EH (cell line): Measurements from ENCODE around the gene RECK.

ENCODE experiments used
- DNase-seq: peaks from one replicate; pipeline ENCODE4 v3.0.0-alpha.2; 2015; ENCODE audit warnings: low read depth

The RECK gene

DNA sequence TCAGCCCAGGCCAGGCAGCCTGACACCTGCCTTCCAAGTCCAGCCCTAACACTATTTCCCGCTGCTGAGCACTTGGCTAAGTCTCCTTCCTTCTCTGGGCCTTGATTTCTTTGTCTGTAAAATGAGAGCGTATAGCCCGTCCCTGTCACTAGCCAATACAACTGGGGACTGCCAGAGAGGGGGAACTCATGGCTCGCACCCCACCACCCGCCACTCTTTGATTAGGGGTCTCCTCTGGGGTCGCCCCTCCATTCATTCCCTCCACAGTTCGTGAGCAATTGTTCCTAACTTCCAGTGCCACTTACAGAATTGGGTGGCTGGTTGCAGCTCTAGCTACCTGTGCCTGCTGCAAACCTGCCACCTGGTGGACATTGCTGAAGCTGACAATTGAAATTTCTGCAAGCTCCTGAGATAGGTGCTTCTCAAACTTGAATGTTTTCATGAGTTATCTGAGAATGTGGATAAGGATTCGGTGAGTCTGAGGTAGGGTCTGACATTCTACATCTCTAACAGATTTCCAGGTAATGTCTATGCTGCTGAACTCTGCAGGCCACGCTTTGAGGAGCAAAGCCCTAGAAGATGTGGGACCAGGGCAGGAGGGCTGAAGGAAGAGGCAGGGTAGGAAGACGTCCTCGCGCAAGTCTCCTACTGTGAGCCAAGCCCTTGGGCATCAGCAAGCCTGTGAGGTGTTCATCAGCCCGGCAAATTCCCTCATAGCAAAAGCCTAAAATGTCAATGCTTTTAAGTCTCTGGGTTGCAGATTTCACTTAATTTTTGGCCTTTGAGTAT is 13.3 kb upstream of the RECK start:
- peak; percentile 76 for DNase-seq

- peak; percentile 52 for DNase-seq
Observed at GRCh38 chr9:36025746-36026145, 11.0 kb upstream of the RECK start.

GRCh38 chr9:36029202-36029601 is 7.5 kb upstream of the RECK start:
- no peak for DNase-seq

DNA sequence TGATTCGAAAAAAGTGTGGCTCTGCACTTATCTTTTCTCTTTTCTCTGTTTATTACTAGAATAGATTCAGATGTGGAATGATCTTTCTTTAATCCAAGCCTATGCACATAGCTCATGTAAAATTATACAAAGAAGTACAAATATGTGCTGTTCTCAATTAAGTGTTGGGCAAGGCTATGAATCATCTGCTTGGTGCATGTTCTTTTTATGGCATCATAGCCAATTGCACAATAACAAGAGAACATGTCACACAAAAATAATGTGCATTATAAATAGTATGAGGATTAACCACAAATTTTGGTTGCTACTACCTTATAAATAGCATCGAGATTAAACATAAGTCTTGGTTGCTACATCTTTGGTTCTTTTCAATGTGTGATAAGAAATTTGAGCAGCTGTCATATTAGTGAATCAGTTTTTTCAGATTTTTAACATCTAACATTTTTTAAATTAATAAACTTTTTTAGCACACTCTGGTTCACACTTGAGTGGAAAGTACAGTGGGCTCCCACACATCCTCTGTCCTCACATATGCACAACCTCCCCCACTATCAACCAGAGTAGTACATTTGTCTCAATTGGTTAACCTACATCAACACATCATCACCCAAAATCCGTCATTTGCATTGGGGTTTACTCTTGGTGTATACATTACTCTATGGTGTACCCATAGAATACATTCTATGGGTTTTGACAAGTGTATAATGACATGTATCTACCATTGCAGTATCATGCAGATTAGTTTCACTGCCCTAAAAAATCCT is 6.8 kb upstream of the RECK start:
- DNase-seq: peak; percentile 97

- DNase-seq: no peak
Observed at GRCh38 chr9:36030871-36031270, 5.8 kb upstream of the RECK start.

DNA sequence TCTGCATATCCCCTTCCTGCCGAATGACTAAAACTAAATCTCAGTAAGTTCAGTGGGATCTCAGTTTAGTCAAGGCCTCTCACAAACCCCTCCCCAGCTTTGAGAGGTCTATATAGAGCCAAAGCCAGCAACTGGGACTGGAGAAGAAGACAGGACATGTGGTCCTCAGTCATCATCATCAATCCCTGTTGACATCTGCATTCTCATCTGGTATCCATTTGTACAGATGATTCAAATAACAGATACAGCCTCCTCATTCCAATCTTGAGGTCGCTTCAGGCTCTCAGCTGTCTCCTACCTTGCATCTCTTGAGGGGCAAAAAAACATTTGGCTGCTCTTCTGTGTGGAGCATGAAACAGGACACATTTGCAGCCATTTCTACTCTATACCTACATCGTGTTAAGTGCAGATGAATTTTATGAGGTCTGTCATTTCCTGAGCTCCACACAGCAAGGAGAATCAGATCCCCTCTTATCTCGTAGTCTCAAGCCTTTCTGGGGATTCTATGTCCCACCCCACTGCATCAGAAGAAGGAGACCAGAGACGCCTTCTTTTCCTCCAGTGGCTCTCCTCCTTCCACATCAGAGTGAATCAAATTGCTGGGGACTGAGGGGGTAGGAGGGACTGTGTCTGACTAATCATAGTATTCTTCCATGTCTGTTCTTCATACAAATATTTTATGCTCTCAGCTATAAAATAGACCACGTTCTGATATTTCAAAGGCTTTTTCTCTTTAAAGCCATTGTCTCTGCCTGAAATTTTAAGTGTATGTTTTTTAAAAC is 4.7 kb upstream of the RECK start:
- DNase-seq: peak; percentile 60

- DNase-seq: no peak
Observed at GRCh38 chr9:36033788-36034187, 2.9 kb upstream of the RECK start.

- DNase-seq: no peak
Observed at GRCh38 chr9:36034234-36034633, 2.5 kb upstream of the RECK start.

DNA sequence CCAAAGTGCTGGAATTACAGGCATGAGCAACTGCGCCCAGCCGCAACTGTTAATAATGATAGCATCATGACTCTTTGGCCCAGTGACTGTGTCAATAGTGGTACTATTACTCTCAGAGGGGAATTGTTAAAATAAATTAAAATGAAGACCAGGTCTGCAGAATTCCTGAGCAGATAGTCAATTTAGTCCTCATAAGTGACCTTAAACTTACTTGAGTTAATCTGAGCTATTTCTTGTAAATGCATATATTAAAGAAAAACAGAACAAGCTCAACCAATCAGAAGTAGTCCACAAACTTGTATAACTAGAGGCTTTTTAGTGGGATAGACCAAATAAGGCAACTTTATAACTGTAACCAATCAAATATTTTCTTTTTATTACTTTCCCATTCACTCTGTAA is 1.7 kb upstream of the RECK start:
- peak; percentile 79 for DNase-seq

- DNase-seq: no peak
Observed at GRCh38 chr9:36036253-36036779, 397 bp upstream of the RECK start.

GRCh38 chr9:36037549-36038122 is 923 bp downstream of the RECK start:
- DNase-seq: peak; percentile 51

DNA sequence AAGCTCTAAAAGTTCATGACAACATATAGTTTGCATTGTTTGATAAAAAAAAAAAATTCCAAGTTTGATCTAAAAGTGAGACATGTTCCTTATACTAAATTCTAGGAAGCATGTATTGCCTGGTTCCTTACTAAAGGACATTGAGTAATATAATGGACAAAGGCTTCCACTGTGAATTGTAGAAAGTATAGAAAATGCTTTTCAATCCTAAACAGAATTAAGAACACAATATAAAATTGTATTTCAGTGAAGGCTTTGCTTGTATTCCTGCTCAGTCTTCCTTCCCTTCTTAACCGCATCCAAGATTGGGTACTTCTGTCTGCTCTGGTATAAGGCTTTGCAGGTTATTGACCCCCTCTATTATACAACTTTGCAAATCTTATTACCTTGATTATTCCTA is 2.4 kb downstream of the RECK start:
- no peak for DNase-seq

GRCh38 chr9:36039696-36040095 is 3.0 kb downstream of the RECK start:
- peak; percentile 76 for DNase-seq

- peak; percentile 67 for DNase-seq
Observed at GRCh38 chr9:36040271-36040925, 3.7 kb downstream of the RECK start.

- DNase-seq: peak; percentile 28
Observed at GRCh38 chr9:36041506-36041905, 4.8 kb downstream of the RECK start.

DNA sequence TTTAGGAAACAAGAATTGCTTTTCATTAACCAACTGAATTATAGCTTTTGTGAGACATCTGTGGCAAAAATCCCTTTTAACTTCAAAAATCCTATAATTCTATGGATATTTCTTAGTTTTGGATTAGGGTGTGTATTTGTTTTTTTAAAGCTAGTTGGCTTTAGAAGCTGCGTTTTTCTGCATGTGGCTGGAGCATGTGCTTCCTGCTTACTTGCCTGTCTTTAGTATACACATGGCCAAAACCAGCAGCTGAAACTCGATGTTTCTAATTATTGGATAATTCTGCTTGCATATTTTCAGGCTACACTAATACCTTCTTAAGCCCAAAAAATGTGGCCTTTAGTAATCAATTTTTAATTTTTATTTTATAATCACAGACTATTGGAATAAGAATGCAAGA is 8.9 kb downstream of the RECK start:
- peak; percentile 26 for DNase-seq

GRCh38 chr9:36046923-36047322 is 10.2 kb downstream of the RECK start:
- no peak for DNase-seq

GRCh38 chr9:36049408-36049807 is 12.7 kb downstream of the RECK start:
- no peak for DNase-seq

DNA sequence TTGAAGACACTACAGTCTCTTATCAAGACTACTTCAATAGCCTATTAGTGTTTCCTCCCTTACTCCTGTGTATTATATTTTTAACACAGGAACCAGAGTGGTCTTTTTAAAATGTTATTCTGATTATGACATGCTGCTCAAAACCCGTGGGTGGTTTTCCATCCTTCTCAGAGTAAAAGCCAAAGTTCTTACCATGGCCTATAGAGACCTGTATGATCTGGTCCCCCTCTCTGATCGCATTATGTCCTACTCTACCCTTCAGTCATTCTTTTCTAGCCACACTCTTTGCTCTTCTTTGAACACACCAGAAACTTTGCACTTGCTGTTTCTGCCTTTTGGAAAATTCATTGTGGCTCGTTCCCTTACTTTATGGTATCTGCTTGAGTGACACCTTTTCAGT is 13.8 kb downstream of the RECK start:
- no peak for DNase-seq

GRCh38 chr9:36051317-36051716 is 14.6 kb downstream of the RECK start:
- DNase-seq: no peak

DNA sequence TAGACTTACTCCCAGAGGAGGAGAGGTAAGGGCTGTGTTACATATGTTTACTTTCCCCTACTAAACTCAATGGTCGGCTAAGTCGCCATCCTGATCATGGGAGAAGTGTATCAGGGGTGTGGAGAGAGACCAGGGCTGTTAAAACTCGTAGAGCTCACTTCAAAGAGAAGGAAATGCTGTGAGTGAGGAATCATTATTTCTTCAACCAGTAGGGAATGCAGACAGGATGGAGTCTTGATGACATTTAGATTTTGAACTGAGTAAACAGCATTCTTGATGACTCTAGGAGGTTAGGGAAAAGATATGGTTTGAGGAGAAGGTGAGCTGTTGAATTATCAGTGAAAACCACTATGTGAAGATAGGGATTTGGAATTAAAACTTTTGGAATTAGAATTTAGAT is 17.3 kb downstream of the RECK start:
- DNase-seq: peak; percentile 43

DNA sequence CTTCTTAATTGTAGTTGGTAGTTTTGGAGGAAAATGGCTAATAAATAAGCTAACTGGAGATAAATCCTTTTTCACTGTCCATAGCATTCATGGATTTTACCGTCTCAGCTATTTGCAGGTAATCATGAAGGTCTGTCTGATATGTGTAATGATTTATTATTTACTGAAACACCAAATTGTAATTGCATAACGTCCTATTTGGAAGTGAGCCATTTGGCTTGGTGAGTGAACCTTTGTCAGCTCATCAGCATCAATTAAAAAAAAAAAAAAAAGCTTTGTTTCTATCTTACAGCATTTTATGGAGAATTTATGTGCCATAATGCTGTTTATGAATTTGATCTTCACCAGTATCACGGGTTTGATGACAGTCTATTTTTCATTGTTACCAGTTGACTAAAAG is 20.2 kb downstream of the RECK start:
- no peak for DNase-seq
